ENCODE results near the gene GGTLC2.
"Not testable (repeated sequence)": the region's sequence is repeated elsewhere in the genome, so short reads cannot be mapped to it uniquely, and the experiment has no call there.

The GGTLC2 gene

GRCh38 chr22:22670076-22670795, 25.8 kb downstream of the GGTLC2 start:
- DNase-seq: no peak

DNA sequence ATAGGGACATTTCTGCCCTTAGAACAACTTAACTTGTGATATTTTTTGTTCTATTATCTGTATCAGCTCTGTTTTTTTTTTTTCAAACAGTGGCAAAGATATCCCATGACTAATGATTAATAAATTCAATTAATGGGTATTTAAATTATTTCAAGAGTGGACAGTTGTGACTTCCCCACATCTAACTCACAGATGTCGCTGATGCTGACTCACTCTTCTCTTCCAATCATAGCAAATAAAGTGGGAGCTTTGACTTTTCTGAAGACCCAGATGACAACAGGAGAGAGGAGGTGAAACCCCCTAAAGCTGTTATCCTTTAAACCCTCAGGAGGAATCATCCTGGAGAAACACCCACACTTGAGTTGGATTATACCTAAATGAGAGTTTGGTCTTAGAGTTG, 27.1 kb downstream of the GGTLC2 start:
- no peak for DNase-seq

- no peak for DNase-seq
Observed at GRCh38 chr22:22673099-22673498, 28.7 kb downstream of the GGTLC2 start.

- DNase-seq: no peak
Observed at GRCh38 chr22:22673628-22674027, 29.2 kb downstream of the GGTLC2 start.

GRCh38 chr22:22674467-22674866, 30.1 kb downstream of the GGTLC2 start:
- no peak for DNase-seq

- no peak for DNase-seq
Observed at GRCh38 chr22:22678970-22679369, 34.6 kb downstream of the GGTLC2 start.

DNA sequence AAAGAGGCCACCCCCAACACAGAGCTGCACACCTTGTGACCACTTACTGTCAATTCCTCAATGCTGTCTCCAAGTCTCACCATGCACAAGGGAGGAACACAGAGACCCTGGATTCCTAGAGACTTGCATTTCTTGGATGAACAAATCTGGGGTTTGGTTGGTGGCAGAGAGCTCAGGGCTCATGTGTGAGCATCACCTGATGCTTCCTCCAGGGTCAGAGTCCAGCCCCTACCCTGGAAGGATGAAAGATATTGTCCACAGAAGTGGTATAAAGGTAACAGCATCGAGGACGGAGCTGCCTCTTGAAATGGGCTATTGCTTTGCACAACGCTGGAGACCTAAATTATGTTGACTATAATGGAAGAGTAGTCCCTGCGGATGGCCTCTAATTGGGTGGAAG, 36.0 kb downstream of the GGTLC2 start:
- DNase-seq: no peak

DNA sequence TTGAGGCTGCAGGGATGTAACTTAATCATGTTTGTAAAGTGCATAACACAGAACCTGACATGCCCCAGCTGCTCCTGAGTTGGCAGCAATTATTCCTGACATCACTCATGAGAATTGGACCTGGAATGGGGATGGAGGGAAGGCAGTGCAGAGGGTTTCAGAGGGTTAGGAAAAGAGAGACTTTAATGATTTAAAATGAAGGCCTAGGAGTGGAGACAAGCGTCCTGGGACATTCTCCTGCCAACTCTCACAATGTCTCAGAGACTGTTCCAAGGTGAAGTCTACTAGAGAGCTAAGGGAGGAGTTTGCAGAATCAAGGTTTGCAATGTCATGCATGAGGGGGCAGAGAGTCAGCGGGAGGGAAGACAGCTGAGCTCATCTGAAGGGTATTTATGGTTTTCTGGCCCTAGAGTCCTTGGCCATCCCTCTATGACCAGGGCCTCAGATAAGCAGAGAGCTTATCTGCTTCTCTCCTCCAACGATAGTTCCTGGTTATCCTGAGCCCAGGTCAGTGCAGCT, 36.9 kb downstream of the GGTLC2 start:
- no peak for DNase-seq

DNA sequence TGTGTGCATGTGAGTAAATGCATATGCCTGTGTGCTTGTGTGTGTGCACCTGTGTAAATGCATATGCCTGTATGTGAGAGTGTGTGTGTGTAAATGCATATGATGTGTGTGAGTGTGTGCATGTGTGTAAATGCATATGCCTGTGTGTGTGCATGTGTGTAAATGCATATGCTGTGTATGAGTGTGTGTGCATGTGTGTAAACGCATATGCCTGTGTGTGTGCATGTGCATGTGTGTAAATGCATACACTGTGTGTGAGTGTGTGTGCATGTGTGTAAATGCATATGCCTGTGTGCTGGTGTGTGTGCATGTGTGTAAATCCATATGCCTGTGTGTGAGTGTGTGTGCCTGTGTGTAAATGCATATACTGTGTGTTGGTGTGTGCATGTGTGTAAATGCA, 37.8 kb downstream of the GGTLC2 start:
- no peak for DNase-seq

DNA sequence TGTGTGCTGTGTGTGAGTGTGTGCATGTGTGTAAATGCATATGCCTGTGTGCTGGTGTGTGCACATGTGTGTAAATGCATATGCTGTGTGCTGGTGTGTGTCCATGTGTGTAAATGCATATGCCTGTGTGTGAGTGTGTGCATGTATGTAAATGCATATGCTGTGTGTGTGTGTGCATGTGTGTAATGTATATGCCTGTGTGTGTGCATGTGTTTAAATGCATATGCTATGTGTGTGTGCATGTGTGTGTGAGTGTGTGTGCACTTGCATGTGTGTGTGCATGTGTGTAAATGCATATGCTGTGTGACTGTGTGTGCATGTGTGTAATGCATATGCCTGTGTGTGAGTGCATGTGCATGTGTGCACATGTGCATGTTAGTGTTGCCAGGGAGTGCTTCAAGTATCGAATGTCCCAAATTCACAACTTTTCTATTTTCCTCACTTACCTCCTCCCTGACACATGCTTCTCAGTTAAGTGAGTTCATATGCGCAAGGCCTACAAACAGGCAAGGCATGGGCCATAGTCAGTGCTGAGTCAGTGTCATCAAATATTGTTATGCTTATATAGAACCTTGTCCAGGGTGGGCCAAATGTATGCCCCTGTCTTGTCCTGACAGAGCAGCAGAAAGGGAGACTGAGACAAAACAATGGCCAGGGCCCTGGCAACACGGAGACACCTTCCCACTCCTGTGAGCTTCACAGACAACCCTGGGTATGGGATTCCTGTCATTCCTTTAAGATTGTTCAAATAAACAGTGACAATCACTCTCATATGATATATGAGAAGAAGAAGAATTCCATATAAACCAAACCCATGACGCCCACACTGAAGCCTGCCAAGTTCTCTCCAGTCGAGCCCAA, 38.6 kb downstream of the GGTLC2 start:
- no peak for DNase-seq

- no peak for DNase-seq
Observed at GRCh38 chr22:22683668-22684361, 39.4 kb downstream of the GGTLC2 start.

DNA sequence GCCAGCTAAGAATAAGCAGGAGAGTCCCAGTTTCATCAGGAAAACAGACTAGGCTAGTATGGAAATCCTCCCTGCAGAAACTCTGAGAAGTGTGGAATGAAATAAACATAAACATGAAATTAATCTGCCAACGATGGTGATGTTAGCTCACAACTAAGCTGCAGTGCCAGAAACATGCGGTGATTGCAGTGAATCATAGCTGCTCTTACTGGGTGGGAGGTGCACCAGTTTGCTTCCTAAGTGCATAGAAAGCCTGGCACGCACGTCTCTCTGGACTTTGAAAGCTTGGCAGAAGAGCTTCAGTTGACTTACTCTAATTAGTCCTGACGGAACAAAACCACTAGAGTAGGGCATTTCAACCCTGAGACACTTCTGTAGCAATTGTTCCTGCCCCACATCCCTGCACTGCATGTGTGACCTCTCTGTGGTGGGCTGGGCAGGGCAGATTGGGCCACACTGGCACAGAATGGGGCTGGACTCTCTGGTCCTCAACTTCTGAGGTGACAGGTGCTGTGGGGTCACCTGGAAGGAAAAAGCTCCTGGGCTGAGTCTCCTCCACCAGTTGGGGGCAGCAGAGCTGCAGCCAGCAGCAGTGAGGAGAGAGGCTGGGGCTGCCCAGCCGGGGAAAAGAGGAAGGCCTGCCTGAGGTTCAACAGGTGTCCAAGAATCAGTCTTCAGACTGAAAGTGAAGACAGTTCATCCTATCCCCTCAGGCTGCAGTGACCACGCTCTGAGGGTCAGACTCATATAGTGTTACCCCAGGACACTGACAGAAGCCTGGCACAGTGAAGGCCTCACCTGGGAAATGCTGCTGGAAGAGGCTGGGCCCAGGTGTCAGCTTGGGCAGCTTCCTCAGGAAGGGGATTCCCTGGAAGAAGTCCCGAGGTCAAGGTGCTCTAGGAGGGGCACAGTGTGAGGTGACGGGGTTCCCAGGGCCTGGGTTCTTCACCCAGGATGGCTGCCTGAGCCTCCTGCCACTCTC, 40.5 kb downstream of the GGTLC2 start:
- DNase-seq: no peak

DNA sequence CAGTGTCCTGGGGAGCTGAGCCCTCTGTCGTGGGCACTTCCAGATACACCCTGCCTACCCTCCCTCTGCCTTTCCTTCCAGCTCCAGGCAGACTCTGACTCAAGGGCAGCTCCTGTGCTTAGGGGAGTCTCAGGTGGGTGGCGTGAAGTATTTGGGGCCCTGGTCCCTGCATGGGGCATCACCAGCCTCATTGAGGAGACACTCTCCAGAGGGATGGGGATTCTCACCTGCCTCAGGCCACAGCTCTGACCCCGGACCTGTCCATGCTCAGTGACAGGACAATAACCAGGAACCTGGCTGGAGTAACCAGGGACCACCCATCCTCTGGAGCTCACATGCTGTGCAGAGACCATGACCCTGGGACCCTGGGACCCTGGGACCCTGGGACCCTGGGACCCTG, 41.2 kb downstream of the GGTLC2 start:
- DNase-seq: no peak

GRCh38 chr22:22686202-22687115, 42.0 kb downstream of the GGTLC2 start:
- DNase-seq: not testable (repeated sequence)

DNA sequence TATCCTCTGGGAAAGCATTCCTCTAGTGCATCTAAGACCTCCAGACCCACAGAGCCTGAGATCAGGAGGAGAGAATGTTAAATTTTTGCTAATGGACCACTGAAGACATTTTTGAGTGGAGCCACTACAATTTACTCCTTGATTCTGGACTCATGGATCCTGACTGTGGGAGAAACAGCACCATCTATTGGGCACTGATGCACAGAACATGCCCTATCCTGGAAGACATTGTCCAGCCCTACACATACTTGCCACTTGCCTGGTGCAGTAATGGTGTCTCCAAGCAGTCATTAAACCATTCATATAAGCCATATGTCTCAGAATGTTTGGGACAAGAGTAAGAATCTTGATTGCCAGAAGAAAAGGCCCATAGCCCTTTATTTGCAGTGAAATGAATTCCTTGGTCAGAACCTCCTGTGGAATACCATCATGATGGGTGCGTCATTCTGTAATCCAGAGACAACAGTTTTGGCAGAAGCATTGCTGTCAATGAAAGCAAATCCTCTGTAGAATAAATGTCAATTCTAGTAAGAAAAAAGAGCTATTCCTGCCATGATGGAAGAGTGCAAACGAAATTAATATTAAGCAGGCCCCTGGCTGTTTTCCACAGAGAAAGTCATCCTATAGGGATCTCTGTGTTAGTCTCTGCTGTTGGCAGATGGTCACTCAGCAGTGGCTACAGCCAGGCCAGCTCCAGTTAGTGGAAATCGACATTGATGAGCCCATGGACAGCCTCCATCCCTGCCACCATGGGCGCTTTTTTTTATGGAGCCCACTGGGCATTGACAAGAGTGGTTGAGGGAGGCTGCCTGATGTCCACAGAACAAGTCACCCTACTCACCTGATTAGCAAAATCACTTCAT, 43.5 kb downstream of the GGTLC2 start:
- DNase-seq: peak in 1 of 2 experiments; percentile 8

- DNase-seq: no peak
Observed at GRCh38 chr22:22689621-22690345, 45.4 kb downstream of the GGTLC2 start.

GRCh38 chr22:22691055-22691454, 46.6 kb downstream of the GGTLC2 start:
- no peak for DNase-seq

DNA sequence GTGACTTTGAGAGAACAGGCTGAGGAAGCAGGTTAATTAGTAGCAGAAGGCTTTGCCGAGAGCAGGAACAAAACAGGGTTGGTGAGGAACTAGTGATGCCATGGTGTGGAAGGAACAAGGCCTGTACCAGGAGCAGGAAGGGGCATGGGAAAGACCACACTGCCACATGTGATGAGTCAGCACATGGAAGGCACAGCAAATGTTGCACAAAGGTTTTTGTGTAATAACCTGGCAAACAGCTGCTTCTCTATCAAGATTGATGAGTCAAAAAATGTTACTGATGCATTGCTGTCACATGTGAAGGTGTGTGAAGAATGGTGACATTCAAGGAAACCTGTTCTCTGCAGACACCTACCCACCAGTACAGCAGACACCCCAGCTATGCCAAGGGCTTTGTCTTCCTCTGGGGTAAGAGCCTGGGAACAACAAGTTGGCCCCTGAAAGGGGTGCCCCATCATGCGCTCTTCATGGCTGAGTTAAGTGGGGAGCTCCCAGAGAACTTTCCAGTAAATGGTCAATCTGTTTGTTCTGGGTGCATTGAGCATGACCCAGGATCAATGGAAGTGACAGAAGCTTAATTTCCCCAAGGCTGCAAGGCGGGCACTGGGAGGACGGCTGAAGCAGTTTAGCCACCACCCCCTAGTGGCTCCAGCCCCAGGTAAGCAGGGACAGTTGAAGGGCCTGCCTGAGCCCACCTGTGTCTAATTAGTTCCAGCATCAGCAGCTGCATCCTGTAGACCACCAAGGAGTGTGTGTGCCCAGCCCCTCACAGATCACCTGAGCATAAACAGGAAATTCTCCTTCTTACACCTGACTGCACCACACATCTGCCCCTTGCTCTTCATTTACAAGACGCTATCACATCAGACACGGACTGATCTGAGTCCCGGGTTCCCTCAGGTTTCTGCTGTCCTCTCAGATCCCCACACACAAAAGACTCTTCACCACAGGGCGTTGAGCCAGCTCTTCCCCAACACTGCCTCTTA, 47.6 kb downstream of the GGTLC2 start:
- no peak for DNase-seq

Data from SW 1271 (cell line).